Cardiac muscle cell (in vitro differentiated cells and primary cell): ENCODE data around the gene CYFIP2. TPM values are rescaled to one million over a fixed set of nuclear protein-coding genes. Genes with fewer than 3 reads are reported as not detected.

Experiments used
- DNase-seq, 2 donors: peaks; one replicate each; pipeline versions ENCODE4 v3.0.0 to v3.0.0-alpha.2; 2010 to 2017; ENCODE audit warnings: low read depth in 1 of 2, low spot score in 1 of 2
- H3K27ac ChIP-seq: fragments of 200-600 bp; sonication (generic); 2 replicates; pipeline ENCODE4 v1.5.1; 2016
- H3K27me3 ChIP-seq: fragments of 200-600 bp; sonication (generic); 2 replicates; pipeline ENCODE4 v1.6.0; 2016; ENCODE audit warnings: control low read depth
- H3K36me3 ChIP-seq: fragments of 200-600 bp; sonication (generic); 2 replicates; pipeline ENCODE4 v1.5.1; 2016; ENCODE audit warnings: control low read depth
- H3K4me1 ChIP-seq: fragments of 200-600 bp; sonication (generic); 2 replicates; pipeline ENCODE4 v1.8.1; 2017; ENCODE audit warnings: low read depth, mild to moderate bottlenecking, mixed run types
- H3K4me3 ChIP-seq: fragments of 200-600 bp; sonication (generic); 2 replicates; pipeline ENCODE4 v1.5.1; 2016; ENCODE audit warnings: mild to moderate bottlenecking
- H3K9me3 ChIP-seq: fragments of 200-600 bp; sonication (generic); 2 replicates; pipeline ENCODE4 v1.5.1; 2017; ENCODE audit warnings: low read depth, mild to moderate bottlenecking, control low read depth
- CTCF ChIP-seq: IDR thresholded peaks from 2 replicates; pipeline ENCODE4 v1.5.1; 2012; ENCODE audit warnings: low read depth, mild to moderate bottlenecking, low read length
- polyA plus RNA-seq: library from polyadenylated mRNA; unstranded; fragments of >200 nt; fragmentation: Nextera tagmentation; extraction: Ambion mirVana; gene quantifications from 2 replicates; pipeline ENCODE4 v1.2.1, GENCODE V29; 2016
- total RNA-seq: library from RNA; depleted of rRNA; stranded (reverse); fragments of >200 nt; gene quantifications from 2 replicates; pipeline ENCODE4 v1.2.3, GENCODE V29; 2016

Gene CYFIP2
- total and polyA plus RNA-seq, 2 experiments from 2014 or later: 126 to 299 TPM

- no peak for TF ChIP-seq CTCF
- H3K27ac ChIP-seq: peak overlapping the region; percentile 93
- H3K4me1 ChIP-seq: peaks cover 5% of the 10 kb centered on the region
- H3K36me3 ChIP-seq: peaks cover 17% of the 10 kb centered on the region
- DNase-seq: no peak
- no peaks in the 10 kb centered on the region for H3K9me3 ChIP-seq
- no peak overlapping the region for H3K4me3 ChIP-seq
- no peaks in the 10 kb centered on the region for H3K27me3 ChIP-seq
Observed at GRCh38 chr5:157348049-157348400, 82.1 kb downstream of the CYFIP2 start.

GRCh38 chr5:157350939-157351801 is 85.2 kb downstream of the CYFIP2 start:
- no peak for TF ChIP-seq CTCF
- peaks cover 18% of the 10 kb centered on the region for H3K36me3 ChIP-seq
- H3K27me3 ChIP-seq: no peaks in the 10 kb centered on the region
- H3K27ac ChIP-seq: no peak overlapping the region
- no peaks in the 10 kb centered on the region for H3K9me3 ChIP-seq
- no peak overlapping the region for H3K4me3 ChIP-seq
- peak in 1 of 2 donors; percentile 40 for DNase-seq
- H3K4me1 ChIP-seq: peaks cover 5% of the 10 kb centered on the region

- H3K9me3 ChIP-seq: no peaks in the 10 kb centered on the region
- no peak for DNase-seq
- H3K27me3 ChIP-seq: no peaks in the 10 kb centered on the region
- no peak overlapping the region for H3K27ac ChIP-seq
- H3K4me3 ChIP-seq: no peak overlapping the region
- H3K4me1 ChIP-seq: peaks cover 5% of the 10 kb centered on the region
- H3K36me3 ChIP-seq: peaks cover 18% of the 10 kb centered on the region
- no peak for TF ChIP-seq CTCF
Observed at GRCh38 chr5:157351802-157352092, 85.8 kb downstream of the CYFIP2 start.

DNA sequence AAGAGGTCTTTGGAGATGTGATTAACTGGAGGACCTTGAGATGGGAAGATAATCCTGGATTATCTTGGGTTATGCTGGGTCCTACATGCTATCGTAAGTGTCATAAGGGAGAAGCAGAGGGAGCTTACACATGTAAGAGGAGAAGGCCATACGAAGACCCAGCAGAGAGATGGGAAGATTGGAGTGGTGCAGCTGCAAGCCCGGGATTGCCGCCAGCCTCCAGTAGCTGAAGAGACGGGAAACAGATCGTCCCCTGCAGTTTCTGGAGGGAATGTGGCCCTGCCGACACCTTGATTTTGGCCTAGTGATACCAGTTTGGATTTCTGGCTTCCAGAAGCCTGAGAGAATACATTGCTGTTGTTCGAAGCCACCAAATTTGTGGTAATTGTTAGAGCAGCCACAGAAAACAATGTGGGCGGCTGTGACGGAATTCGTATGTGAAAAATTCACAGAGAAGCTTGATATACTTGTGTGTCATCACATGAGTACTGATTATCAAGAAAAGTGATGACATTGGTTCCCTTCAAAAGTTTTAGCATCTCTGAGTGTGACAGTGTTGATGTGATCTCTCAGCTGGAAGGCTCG is 86.9 kb downstream of the CYFIP2 start:
- H3K4me3 ChIP-seq: no peak overlapping the region
- H3K9me3 ChIP-seq: no peaks in the 10 kb centered on the region
- TF ChIP-seq CTCF: no peak
- DNase-seq: no peak
- peaks cover 18% of the 10 kb centered on the region for H3K36me3 ChIP-seq
- no peaks in the 10 kb centered on the region for H3K4me1 ChIP-seq
- no peaks in the 10 kb centered on the region for H3K27me3 ChIP-seq
- no peak overlapping the region for H3K27ac ChIP-seq

- peak; percentile 50 for TF ChIP-seq CTCF
- Histone ChIP-seq H3K27ac (no peak overlapping the region), H3K4me3 (no peak overlapping the region), H3K27me3 (no peaks in the 10 kb centered on the region), H3K36me3 (peaks cover 25% of the 10 kb centered on the region), H3K9me3 (no peaks in the 10 kb centered on the region), H3K4me1 (no peaks in the 10 kb centered on the region)
- DNase-seq: no peak
Observed at GRCh38 chr5:157354800-157355199, 88.9 kb downstream of the CYFIP2 start.
